ENCODE data around the gene AMDHD1.

Gene AMDHD1

GRCh38 chr12:95996034-95996658 is 53.0 kb downstream of the AMDHD1 start, which contains the start of gene HAL:
TSS of gene HAL (minus strand) at chr12:95996344. CDS start at chr12:95995910, 434 bp downstream.
- no peak for DNase-seq

- no peak for DNase-seq
Measured at GRCh38 chr12:95997276-95997675, 54.1 kb downstream of the AMDHD1 start.

- no peak for DNase-seq
Measured at GRCh38 chr12:95997911-95998510, 54.9 kb downstream of the AMDHD1 start.

GRCh38 chr12:95998611-95999286 is 55.6 kb downstream of the AMDHD1 start:
- peak; percentile 21 to 78 for DNase-seq

GRCh38 chr12:95999484-95999883 is 56.4 kb downstream of the AMDHD1 start:
- DNase-seq: no peak

- no peak for DNase-seq
Measured at GRCh38 chr12:96000858-96001257, 57.7 kb downstream of the AMDHD1 start.

- DNase-seq: no peak
Measured at GRCh38 chr12:96006727-96007126, 63.6 kb downstream of the AMDHD1 start.

GRCh38 chr12:96007729-96008128 is 64.6 kb downstream of the AMDHD1 start:
- no peak for DNase-seq

GRCh38 chr12:96014943-96015599 is 71.9 kb downstream of the AMDHD1 start:
- DNase-seq: no peak

- no peak for DNase-seq
Measured at GRCh38 chr12:96015672-96016071, 72.5 kb downstream of the AMDHD1 start.
